ENCODE measurements around the gene KATNAL1.
A peak's percentile ranks its signal among the peaks of the same experiment; 100 is the strongest.

KATNAL1 gene

DNA sequence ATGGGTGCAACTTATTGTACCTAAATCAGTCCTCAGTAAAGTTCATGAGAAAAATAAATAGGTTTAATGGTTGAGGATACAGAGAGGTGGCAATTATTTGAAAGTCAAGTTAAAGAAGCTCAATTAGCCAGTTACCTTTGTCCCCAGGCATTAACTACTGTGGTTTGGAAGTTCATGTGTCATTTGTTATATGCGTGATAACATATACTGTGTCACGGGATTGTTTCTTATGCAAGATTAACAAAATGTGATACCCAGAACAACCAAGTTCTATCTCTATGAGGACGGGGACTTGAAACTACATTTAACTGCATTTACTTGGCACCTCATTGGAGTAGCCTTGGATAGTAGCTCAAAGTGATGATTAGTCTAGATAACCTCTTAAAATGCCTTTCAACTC lies 13.9 kb upstream of the KATNAL1 start:
- TF ChIP-seq, protein P1, sequence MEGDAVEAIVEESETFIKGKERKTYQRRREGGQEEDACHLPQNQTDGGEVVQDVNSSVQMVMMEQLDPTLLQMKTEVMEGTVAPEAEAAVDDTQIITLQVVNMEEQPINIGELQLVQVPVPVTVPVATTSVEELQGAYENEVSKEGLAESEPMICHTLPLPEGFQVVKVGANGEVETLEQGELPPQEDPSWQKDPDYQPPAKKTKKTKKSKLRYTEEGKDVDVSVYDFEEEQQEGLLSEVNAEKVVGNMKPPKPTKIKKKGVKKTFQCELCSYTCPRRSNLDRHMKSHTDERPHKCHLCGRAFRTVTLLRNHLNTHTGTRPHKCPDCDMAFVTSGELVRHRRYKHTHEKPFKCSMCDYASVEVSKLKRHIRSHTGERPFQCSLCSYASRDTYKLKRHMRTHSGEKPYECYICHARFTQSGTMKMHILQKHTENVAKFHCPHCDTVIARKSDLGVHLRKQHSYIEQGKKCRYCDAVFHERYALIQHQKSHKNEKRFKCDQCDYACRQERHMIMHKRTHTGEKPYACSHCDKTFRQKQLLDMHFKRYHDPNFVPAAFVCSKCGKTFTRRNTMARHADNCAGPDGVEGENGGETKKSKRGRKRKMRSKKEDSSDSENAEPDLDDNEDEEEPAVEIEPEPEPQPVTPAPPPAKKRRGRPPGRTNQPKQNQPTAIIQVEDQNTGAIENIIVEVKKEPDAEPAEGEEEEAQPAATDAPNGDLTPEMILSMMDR (IDR thresholded peaks at IDR 0.05; ENCODE audit: low read depth, low read length) = no peak
- no peak for DNase-seq (ENCODE audit: low read depth in 2 of 2)
- no peak overlapping the region for H3K4me3 ChIP-seq (replicated peaks in 1 of 2; ENCODE audit: low read depth in 2 of 2, low read length in 2 of 2)

DNA sequence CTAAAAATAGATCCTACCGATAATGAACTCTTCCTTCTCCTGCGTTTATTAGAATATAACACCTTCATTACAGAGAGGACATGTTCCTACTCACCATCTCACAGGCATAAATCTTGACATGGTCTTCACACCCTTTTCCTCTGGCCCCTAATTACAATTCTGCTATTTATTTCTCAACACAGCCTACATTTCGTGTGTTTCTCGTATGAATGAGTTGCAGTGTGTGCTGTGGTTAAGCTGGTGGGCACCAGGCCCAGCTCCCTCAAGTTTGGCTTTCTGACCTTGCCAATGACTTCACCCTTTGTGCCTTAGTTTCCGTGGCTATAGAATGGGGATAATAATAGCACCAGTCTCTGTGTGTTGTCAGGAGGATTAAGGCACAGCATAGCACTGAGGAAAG lies 12.3 kb upstream of the KATNAL1 start:
- no peak overlapping the region for H3K4me3 ChIP-seq (replicated peaks in 1 of 2; ENCODE audit: low read depth in 2 of 2, low read length in 2 of 2)
- TF ChIP-seq, protein P1 (IDR thresholded peaks at IDR 0.05; ENCODE audit: low read depth, low read length) = no peak
- DNase-seq (ENCODE audit: low read depth in 2 of 2) = no peak

DNA sequence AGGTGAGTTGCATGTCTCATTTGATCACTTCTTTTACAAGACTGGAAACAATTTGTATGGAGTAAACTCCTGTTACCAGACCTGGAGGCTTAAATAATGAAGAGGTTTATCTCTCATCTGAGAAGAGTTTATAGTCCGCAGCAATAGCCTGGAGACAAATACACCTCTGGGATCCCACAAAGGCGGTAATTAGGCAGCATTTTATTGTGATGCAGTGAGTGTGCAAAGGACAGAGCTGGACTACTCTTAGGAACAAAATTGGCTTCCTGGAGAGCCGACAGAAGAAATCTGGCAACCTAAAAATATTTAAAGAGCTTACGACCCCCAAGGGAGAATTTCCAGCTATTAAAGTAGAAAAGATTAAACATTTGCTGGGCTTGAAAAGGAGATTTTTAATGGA lies 11.8 kb upstream of the KATNAL1 start:
- no peak for DNase-seq (ENCODE audit: low read depth in 2 of 2)
- no peak overlapping the region for H3K4me3 ChIP-seq (replicated peaks in 1 of 2; ENCODE audit: low read depth in 2 of 2, low read length in 2 of 2)
- TF ChIP-seq, protein P1 (IDR thresholded peaks at IDR 0.05; ENCODE audit: low read depth, low read length) = no peak

DNA sequence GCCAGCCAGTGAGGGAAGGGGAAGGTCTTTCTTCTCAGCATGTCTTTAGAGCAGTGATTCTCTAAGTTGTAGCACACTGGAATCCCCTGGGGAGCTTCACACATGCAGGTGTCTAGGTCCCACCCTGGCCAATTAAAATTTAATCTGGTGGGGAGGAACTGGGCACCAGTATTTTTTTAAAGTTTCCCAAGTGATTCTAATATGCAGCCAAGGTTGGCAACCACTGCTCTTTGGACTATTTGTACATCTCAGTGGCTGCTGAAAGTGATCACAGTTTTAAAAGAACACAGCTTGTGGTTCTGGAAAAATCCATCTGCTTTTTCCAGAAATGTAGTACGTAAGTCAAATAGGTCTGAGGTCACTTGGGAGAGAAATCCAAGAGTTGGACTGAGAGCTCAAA lies 10.7 kb upstream of the KATNAL1 start:
- TF ChIP-seq, protein P1 (IDR thresholded peaks at IDR 0.05; ENCODE audit: low read depth, low read length) = no peak

DNA sequence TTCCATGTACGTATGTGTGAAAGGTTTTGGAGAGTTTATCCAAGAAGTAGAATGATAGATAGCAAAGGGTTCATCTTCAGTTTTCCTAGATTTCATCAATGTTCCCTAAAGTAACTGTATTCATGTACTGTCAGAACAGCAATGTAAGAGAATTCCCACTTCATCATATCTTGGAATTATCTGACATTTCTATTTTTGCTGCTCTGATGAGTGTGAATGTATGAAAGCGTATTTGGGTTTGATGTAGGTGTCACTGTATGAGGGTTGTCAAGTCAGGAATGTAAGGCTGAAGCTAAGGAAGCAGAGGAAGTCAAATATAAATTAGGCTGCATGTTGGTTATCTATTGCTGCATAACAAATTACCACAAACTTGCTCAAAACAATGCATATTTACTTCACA lies 7.2 kb upstream of the KATNAL1 start:
- H3K4me3 ChIP-seq (replicated peaks in 1 of 2; ENCODE audit: low read depth in 2 of 2, low read length in 2 of 2) = no peak overlapping the region
- TF ChIP-seq, protein P1 (IDR thresholded peaks at IDR 0.05; ENCODE audit: low read depth, low read length) = no peak
- no peak for DNase-seq (ENCODE audit: low read depth in 2 of 2)

More for the DNA sequence above, 10.7 kb upstream of the KATNAL1 start:
- peak in 1 of 2 donors; percentile 49 for DNase-seq (ENCODE audit: low read depth in 2 of 2)
- no peak overlapping the region for H3K4me3 ChIP-seq (replicated peaks in 1 of 2; ENCODE audit: low read depth in 2 of 2, low read length in 2 of 2)

DNA sequence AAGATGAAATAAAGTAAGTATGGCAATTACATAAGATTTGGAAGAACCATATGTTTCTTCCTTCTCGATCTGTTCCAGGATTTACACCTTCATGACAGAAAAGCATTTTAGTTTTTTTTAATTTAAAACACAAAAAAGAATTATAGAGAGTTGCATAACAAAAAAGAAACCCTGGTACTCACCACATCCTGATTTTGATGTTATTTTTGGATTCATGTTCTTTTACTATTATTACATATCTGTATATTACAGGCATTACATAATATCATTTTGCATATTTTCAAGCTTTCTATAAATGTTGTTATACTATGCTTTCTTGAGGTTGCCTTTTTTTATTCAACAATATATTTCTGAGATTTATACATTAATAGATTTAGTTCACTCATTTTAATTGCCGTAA lies 6.7 kb upstream of the KATNAL1 start:
- no peak overlapping the region for H3K4me3 ChIP-seq (replicated peaks in 1 of 2; ENCODE audit: low read depth in 2 of 2, low read length in 2 of 2)
- DNase-seq (ENCODE audit: low read depth in 2 of 2) = no peak
- TF ChIP-seq, protein P1 (IDR thresholded peaks at IDR 0.05; ENCODE audit: low read depth, low read length) = no peak

DNA sequence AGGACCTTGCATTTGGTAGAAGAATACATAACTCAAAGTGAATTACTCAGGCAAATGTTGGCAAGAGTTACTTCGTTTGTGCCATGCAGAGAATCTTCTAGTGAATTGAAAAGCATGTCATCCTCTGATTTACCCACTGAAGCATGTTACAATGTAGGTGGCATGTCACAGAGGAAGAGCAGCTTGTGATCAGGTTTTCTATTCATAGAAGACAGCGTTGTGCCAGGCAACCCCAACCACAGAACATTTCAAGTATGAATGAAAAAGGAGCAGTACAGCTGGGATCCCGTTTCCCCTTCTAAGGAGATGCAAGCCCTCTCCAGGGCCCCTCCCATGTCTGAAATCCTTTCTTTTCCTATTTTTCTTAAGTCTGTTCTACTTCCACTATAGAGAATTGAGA lies 6.0 kb upstream of the KATNAL1 start:
- no peak overlapping the region for H3K4me3 ChIP-seq (replicated peaks in 1 of 2; ENCODE audit: low read depth in 2 of 2, low read length in 2 of 2)
- TF ChIP-seq, protein P1 (IDR thresholded peaks at IDR 0.05; ENCODE audit: low read depth, low read length) = no peak
- no peak for DNase-seq (ENCODE audit: low read depth in 2 of 2)

All from cardiac fibroblast (primary cell).